ENCODE results near the gene COL28A1. TPM values are rescaled to one million over a fixed set of nuclear protein-coding genes. Genes with fewer than 3 reads are reported as not detected.
"Not testable (repeated sequence)": the region's sequence is repeated elsewhere in the genome, so short reads cannot be mapped to it uniquely, and the experiment has no call there.

Gene COL28A1
- total RNA-seq, 1 donor from 2014 or later: 18.3 TPM

- DNase-seq (ENCODE audit: low spot score, unreplicated experiment): no peak
- H3K27me3 Mint-ChIP-seq: no peaks in the 10 kb centered on the region
- peaks cover 35% of the 10 kb centered on the region for H3K36me3 Mint-ChIP-seq (ENCODE audit: insufficient read depth)
- peaks cover 21% of the 10 kb centered on the region for H3K9me3 Mint-ChIP-seq (ENCODE audit: low read depth)
- no peak overlapping the region for H3K27ac Mint-ChIP-seq
- no peak for TF ChIP-seq CTCF (IDR thresholded peaks at IDR 0.05; ENCODE audit: unreplicated experiment)
- no peak overlapping the region for H3K4me3 Mint-ChIP-seq (ENCODE audit: low read depth)
- no peaks in the 10 kb centered on the region for H3K4me1 Mint-ChIP-seq (ENCODE audit: low read depth)
Measured at GRCh38 chr7:7474436-7474835, 61.2 kb downstream of the COL28A1 start.

GRCh38 chr7:7464991-7465765 is 70.5 kb downstream of the COL28A1 start:
- H3K4me1 Mint-ChIP-seq (ENCODE audit: low read depth); H3K4me3 Mint-ChIP-seq (ENCODE audit: low read depth); H3K27ac Mint-ChIP-seq; H3K27me3 Mint-ChIP-seq; DNase-seq (ENCODE audit: low spot score, unreplicated experiment): not testable (repeated sequence)
- H3K9me3 Mint-ChIP-seq (ENCODE audit: low read depth): peaks cover 18% of the 10 kb centered on the region
- peaks cover 26% of the 10 kb centered on the region for H3K36me3 Mint-ChIP-seq (ENCODE audit: insufficient read depth)

DNA sequence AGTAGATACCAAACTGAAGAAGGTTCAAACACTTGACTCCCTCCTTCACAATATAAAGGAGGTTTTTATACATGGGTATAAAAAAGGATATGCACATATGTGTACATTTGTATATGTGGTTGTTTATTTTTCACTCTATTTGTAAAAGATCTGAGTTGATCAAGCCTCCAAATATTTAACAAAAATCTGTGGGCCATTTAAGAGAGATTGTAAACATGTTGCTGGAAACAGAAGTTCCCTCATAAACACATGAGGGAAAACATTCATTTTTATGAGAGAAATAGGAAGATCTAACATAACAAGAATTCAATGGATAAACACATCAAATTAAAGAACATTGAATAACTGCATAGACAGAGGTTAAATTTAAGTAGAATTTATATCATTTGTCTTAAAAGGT is 81.7 kb downstream of the COL28A1 start:
- peaks cover 11% of the 10 kb centered on the region for H3K36me3 Mint-ChIP-seq (ENCODE audit: insufficient read depth)
- no peak overlapping the region for H3K27ac Mint-ChIP-seq
- TF ChIP-seq CTCF (IDR thresholded peaks at IDR 0.05; ENCODE audit: unreplicated experiment): no peak
- H3K9me3 Mint-ChIP-seq (ENCODE audit: low read depth): peaks cover 11% of the 10 kb centered on the region
- H3K4me3 Mint-ChIP-seq (ENCODE audit: low read depth): no peak overlapping the region
- DNase-seq (ENCODE audit: low spot score, unreplicated experiment): no peak
- peaks cover 2% of the 10 kb centered on the region for H3K4me1 Mint-ChIP-seq (ENCODE audit: low read depth)
- no peaks in the 10 kb centered on the region for H3K27me3 Mint-ChIP-seq

DNA sequence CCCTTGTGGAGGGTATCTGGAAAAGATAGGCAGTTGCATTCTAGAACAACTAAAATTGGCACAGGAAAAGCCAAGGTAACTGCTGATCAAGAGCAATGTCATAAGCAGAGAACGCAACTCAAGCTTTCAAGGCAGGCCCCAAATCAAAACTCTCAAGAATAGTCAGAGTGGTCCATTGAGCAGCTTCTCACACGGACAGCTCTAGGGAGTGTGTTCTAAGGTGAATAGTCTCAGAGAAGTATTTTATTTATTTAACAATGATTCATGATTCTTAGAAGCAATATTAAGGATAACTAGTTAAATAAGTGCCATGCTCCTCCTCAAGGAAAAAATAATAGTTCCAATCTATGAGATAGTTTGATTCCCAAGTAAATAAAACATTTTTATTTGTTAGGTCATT is 83.0 kb downstream of the COL28A1 start:
- no peak overlapping the region for H3K27ac Mint-ChIP-seq
- peaks cover 20% of the 10 kb centered on the region for H3K9me3 Mint-ChIP-seq (ENCODE audit: low read depth)
- H3K36me3 Mint-ChIP-seq (ENCODE audit: insufficient read depth): peaks cover 18% of the 10 kb centered on the region
- no peak overlapping the region for H3K4me3 Mint-ChIP-seq (ENCODE audit: low read depth)
- H3K4me1 Mint-ChIP-seq (ENCODE audit: low read depth): no peaks in the 10 kb centered on the region
- TF ChIP-seq CTCF (IDR thresholded peaks at IDR 0.05; ENCODE audit: unreplicated experiment): no peak
- no peak for DNase-seq (ENCODE audit: low spot score, unreplicated experiment)
- no peaks in the 10 kb centered on the region for H3K27me3 Mint-ChIP-seq

GRCh38 chr7:7452119-7452518 is 83.6 kb downstream of the COL28A1 start:
- Mint-ChIP-seq H3K36me3 (ENCODE audit: insufficient read depth) (peaks cover 18% of the 10 kb centered on the region), H3K4me3 (ENCODE audit: low read depth) (no peak overlapping the region), H3K27me3 (no peaks in the 10 kb centered on the region), H3K9me3 (ENCODE audit: low read depth) (peaks cover 20% of the 10 kb centered on the region), H3K4me1 (ENCODE audit: low read depth) (no peaks in the 10 kb centered on the region), H3K27ac (no peak overlapping the region)
- no peak for DNase-seq (ENCODE audit: low spot score, unreplicated experiment)
- TF ChIP-seq CTCF (IDR thresholded peaks at IDR 0.05; ENCODE audit: unreplicated experiment): no peak

- H3K36me3 Mint-ChIP-seq (ENCODE audit: insufficient read depth): peaks cover 31% of the 10 kb centered on the region
- no peak overlapping the region for H3K27ac Mint-ChIP-seq
- no peaks in the 10 kb centered on the region for H3K4me1 Mint-ChIP-seq (ENCODE audit: low read depth)
- H3K4me3 Mint-ChIP-seq (ENCODE audit: low read depth): no peak overlapping the region
- H3K27me3 Mint-ChIP-seq: no peaks in the 10 kb centered on the region
- TF ChIP-seq CTCF (IDR thresholded peaks at IDR 0.05; ENCODE audit: unreplicated experiment): no peak
- DNase-seq (ENCODE audit: low spot score, unreplicated experiment): no peak
- H3K9me3 Mint-ChIP-seq (ENCODE audit: low read depth): peaks cover 32% of the 10 kb centered on the region
Measured at GRCh38 chr7:7449055-7449454, 86.6 kb downstream of the COL28A1 start.
